GM13976 (cell line): ENCODE data around the gene BTBD9.

Experiments used
- DNase-seq: peaks from one replicate; pipeline ENCODE4 v3.0.0; 2012; ENCODE audit warnings: low spot score
- in situ Hi-C: fragments of 300-500 bp; cut with MboI; formaldehyde crosslinking; loops from one replicate; pipeline ENCODE4 v1.12.0; 2022; ENCODE audit warnings: low sequenced_read_pairs, mixed read lengths, inconsistent platforms; ENCODE audit not compliant: unreplicated experiment
- TF ChIP-seq, protein P1 (sequence below): IDR thresholded peaks from 2 replicates; pipeline ENCODE4 v1.5.1; 2012; ENCODE audit warnings: borderline replicate concordance, mild to moderate bottlenecking; ENCODE audit not compliant: insufficient read depth; ENCODE audit errors: extremely low read depth, missing control alignments, control extremely low read depth

Gene BTBD9

DNA sequence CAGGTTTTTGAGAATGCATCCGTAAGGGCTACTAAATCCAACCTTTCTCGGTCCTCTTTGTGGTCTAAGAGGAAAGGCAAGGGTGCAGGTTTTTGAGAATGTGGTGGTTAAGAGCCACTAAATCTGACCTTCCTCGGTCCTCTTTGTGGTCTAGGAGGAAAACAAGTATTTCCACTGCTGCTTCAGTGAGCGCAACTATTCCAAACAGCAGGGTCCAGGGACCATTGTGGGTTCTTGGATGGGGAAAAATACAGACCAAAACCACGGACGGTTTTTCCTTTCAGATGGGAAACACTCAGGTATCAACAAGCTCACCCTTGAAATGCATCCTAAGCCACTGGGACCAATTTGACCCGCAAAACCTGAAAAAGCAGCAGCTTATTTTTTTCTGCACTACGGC is 21.9 kb downstream of the BTBD9 start:
- in situ Hi-C loops = no loop called here
- no peak for DNase-seq
- TF ChIP-seq, protein P1, sequence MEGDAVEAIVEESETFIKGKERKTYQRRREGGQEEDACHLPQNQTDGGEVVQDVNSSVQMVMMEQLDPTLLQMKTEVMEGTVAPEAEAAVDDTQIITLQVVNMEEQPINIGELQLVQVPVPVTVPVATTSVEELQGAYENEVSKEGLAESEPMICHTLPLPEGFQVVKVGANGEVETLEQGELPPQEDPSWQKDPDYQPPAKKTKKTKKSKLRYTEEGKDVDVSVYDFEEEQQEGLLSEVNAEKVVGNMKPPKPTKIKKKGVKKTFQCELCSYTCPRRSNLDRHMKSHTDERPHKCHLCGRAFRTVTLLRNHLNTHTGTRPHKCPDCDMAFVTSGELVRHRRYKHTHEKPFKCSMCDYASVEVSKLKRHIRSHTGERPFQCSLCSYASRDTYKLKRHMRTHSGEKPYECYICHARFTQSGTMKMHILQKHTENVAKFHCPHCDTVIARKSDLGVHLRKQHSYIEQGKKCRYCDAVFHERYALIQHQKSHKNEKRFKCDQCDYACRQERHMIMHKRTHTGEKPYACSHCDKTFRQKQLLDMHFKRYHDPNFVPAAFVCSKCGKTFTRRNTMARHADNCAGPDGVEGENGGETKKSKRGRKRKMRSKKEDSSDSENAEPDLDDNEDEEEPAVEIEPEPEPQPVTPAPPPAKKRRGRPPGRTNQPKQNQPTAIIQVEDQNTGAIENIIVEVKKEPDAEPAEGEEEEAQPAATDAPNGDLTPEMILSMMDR = no peak

DNA sequence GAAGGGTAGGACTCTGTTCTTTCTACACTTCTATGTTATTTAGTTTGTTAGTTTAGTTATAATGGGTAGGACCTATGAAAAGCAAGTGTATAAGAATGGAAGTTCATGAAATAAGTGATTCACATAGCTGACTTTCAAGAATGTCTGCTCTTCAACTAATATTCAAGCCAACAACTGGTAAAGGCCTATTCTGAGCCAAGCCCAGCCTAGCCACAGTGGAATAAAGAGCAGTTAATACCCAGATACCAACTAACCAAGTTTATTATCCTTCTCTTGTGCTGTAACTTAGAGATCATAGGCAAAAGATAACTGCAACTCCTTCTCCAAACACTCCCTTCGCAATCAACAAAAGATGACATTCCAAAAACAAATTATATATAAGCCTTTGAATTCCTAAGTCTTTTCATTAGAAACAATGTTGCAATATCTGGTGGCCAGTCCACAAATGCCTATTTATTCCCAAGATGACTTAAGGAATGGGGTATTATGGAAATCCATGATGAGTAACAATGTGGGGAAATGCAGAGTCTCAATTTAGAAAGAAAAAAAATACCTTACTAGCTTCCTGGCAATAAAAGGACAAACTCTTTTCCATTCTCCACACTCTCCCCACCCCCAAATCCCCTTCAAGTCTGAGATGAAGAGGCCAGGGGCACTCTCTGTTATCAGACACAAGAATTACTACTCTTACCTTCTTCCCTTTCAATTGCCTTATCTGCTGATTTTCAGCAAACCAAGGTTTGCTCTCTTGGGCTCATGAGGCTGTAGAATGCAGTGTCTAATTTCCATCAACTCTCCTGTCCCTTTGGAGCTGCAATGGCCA is 27.4 kb downstream of the BTBD9 start:
- DNase-seq = no peak
- in situ Hi-C loops = no loop called here
- TF ChIP-seq, protein P1 = no peak

DNA sequence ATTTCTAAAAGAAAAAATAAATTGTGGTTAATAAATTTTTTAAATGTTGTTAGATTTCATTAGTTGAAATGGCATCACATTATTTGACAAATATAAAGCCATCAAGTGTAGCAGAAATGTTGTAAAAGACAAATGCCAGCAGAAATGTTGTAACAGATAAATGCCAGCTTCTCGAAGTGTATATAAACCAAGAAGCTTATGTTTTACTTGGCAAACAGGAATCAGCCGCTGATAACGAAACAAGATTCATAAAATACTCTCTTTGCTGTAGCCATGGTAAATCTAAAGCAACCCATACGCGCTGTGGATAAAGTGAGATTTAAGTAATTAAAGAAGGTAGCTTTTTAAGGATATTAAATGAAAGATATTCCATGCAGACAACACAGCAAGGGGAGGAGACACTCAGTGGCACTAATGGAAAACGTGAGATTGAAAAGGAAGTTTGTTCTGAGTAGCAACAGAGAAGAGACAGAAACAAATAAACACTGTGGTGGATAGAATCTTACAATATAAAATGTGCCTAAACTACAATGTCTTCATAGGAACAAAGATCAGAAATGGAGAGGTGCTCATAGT is 29.6 kb downstream of the BTBD9 start:
- TF ChIP-seq, protein P1 = no peak
- DNase-seq = no peak
- in situ Hi-C loops = no loop called here

DNA sequence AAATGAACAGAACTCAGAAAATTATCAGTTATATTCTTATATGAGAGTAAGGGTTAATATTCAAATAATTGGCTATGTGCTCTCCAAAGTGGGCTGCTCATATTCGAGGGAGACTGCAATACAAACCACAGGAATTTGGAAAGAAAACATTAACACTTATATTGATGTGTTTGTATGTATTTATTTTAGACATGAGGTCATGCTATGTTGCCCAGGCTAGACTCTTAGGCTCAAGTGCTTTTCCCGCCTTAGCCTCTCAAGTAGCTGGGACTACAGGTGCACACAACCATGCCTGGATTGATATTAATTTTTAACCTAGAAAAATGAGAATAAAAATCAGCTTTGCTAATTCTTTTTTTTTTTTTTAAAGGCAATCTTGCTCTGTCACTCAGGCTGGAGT is 35.0 kb downstream of the BTBD9 start:
- DNase-seq = no peak
- TF ChIP-seq, protein P1 = no peak
- in situ Hi-C loops = no loop called here

DNA sequence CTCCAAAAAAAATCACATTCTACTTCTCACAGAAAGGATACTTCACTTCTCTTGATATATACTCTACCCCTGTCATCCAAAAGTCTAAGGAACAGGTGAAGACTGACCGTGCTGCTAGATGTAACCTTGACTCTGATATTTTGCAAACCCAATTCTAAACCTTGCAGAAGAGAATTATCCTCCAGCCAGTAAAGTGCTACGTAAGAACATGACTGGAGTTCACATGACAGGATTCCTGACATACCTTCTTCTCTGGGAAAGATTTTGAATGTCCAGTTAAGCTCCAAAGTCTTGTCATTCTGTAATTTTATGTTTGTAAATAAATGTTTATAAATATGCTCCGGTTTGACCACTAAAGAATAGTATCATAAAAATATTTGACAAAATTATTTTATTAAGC is 35.8 kb downstream of the BTBD9 start:
- TF ChIP-seq, protein P1 = no peak
- DNase-seq = no peak
- in situ Hi-C loops = no loop called here

DNA sequence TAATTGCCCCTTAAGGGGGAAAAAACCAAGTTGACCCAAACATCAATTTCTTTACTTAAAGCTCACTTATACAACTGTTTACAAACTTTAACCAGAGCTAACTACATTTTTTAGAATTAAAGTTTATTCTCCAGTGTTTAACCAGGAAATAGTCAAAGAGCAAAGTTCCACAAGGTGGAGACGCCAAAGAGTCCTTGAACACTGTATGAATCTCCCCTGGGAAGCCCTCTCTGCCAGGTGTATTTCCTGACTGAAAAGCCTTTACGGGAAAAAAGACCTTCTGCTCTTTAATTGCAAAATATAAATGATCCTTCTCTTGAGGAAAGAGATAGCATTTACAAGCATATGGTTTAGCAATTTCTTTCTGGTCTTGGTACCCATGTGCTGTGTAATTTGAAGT is 36.2 kb downstream of the BTBD9 start:
- in situ Hi-C loops = no loop called here
- TF ChIP-seq, protein P1 = no peak
- DNase-seq = no peak
